ENCODE data around the gene GUSB. TPM values are rescaled to one million over a fixed set of nuclear protein-coding genes. Genes with fewer than 3 reads are reported as not detected.
"Not testable (repeated sequence)": the region's sequence is repeated elsewhere in the genome, so short reads cannot be mapped to it uniquely, and the experiment has no call there.

GUSB gene
- polyA plus RNA-seq (2013): 62.0 TPM

DNA sequence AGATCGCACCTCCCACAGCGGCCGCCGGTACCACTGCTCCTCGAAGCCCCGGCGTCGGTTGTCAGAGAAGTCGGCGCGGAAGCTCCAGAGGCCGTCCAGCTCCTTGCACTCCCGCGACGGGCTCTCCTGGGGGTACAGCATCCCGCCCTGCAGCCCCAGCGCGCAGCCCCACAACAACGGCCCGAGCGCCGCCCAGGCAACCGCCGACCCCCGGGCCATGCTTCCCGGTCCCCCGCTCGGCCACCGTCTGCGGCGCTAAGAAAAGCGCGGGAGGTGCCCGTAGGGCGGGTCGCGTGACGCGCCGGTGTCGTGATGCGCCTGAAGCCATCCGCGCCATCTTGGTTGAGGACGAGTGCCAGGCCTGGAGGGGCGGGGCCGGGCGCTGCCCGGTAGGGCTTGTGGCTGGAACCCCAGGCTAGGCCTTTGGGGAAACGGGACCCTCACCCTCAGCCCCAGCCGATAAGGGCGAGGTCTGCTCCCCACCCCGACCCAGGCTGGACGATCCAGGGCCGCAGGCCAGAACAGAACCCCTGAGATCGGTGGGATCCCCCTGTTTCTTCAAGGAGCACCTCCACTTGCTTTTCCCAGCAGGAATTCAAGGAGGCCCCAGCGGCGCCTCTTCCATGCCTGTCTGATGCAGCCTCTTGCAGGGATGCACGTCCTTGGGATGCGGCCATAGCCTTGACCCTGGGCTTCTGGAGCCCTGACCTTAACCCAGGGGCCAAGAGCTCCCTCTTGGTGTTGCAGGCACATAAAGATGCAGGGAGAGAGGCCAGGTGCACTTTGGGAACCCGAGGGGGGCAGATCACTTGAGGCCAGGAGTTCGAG, at the start of gene GUSB:
Gene GUSB, minus strand, starts transcription at position 249 of the 828 bp plus-strand sequence. Its CDS starts 30 bp downstream, at position 219.
- H3K9me3 ChIP-seq (ENCODE audit: control extremely low read depth in 1 of 5, control insufficient read depth in 4 of 5, insufficient read depth in 2 of 5, low read depth in 1 of 5, low read length in 4 of 5): no peaks in the 10 kb centered on the region
- peaks cover 0 to 21% (median 16%) of the 10 kb centered on the region in 4 experiments for H3K4me1 ChIP-seq (ENCODE audit: control extremely low read depth in 1 of 4, control insufficient read depth in 4 of 4, insufficient read depth in 4 of 4, low read length in 3 of 4)
- H3K27ac ChIP-seq (ENCODE audit: insufficient read depth in 1 of 2, low read depth in 1 of 2, low read length in 2 of 2, poor library complexity in 1 of 2, severe bottlenecking in 2 of 2): peak within 1 kb of the TSS; percentile 77 to 85
- no peaks in the 10 kb centered on the region for H3K27me3 ChIP-seq (replicated peaks in 2 of 5; ENCODE audit: control insufficient read depth in 4 of 5, insufficient read depth in 5 of 5, low read length in 4 of 5)
- peaks cover 0 to 13% (median 13%) of the 10 kb centered on the region in 4 experiments for H3K36me3 ChIP-seq (ENCODE audit: control insufficient read depth in 4 of 4, insufficient read depth in 4 of 4, low read length in 3 of 4)
- ChIA-PET CTCF (interaction anchor here (1.0 to 2.1 kb wide), 2 partner anchors 9 to 13 kb away, joined by 3 to 6 read pairs; no protein-coding TSS in a partner anchor), POLR2A (interaction anchor here (0.7 to 1.0 kb wide), 2 partner anchors 10 to 19 kb away, joined by 3 to 4 read pairs; no protein-coding TSS in a partner anchor)
- WGBS (ENCODE audit: insufficient coverage): 9% methylated on average over 42 of the region's 62 CpGs
- H3K4me3 ChIP-seq (ENCODE audit: control insufficient read depth in 1 of 7, extremely low read depth in 1 of 7, insufficient read depth in 4 of 7, low read depth in 2 of 7, low read length in 6 of 7): peak within 1 kb of the TSS; percentile 40 to 80 (median 78)
- DNase-seq: peak; percentile 87 to 94 (median 92)

DNA sequence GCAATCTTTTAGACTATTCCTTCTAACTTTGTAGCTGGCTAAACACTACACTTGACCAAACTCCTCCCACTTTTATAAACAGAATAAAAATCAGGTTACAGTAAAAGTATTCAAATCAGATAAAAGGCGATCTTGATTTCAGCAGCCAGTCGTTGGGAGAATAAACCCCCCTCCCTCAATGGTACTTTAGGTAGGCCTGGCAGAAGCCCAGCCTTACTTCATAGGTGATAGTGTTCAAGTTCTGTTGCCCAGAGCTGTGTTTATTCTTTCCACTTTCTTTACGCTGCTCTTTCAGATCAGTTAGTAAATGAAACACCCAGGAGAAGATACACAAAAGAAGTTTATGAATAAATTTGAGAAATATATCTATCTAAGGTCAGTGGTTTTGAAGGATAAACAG, 46.3 kb upstream of the GUSB start:
- DNase-seq; CTCF ChIA-PET; H3K27ac ChIP-seq (ENCODE audit: insufficient read depth in 1 of 2, low read depth in 1 of 2, low read length in 2 of 2, poor library complexity in 1 of 2, severe bottlenecking in 2 of 2); H3K9me3 ChIP-seq (ENCODE audit: control extremely low read depth in 1 of 5, control insufficient read depth in 4 of 5, insufficient read depth in 2 of 5, low read depth in 1 of 5, low read length in 4 of 5); H3K36me3 ChIP-seq (ENCODE audit: control insufficient read depth in 4 of 4, insufficient read depth in 4 of 4, low read length in 3 of 4); H3K27me3 ChIP-seq (replicated peaks in 2 of 5; ENCODE audit: control insufficient read depth in 4 of 5, insufficient read depth in 5 of 5, low read length in 4 of 5); POLR2A ChIA-PET; H3K4me1 ChIP-seq (ENCODE audit: control extremely low read depth in 1 of 4, control insufficient read depth in 4 of 4, insufficient read depth in 4 of 4, low read length in 3 of 4); H3K4me3 ChIP-seq (ENCODE audit: control insufficient read depth in 1 of 7, extremely low read depth in 1 of 7, insufficient read depth in 4 of 7, low read depth in 2 of 7, low read length in 6 of 7): not testable (repeated sequence)
- no CpG with 5 or more reads among the region's 3 CpGs for WGBS (ENCODE audit: insufficient coverage)

DNA sequence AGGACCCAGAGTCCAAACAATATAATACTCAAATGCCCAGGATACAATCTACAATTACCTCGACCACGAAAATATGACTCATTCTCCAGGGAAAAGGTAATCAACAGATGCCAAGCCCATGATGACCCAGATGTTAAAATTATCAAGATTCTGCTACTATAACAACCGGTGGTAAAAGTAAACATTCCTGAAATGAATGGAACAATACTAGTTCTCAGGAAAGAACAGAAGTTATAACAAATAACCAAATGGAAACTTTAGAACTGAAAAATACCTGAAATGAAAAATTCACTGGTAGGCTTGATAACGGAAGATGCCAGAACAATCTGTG, 34.1 kb upstream of the GUSB start:
- Histone ChIP-seq H3K4me1 (ENCODE audit: control extremely low read depth in 1 of 4, control insufficient read depth in 4 of 4, insufficient read depth in 4 of 4, low read length in 3 of 4) (no peaks in the 10 kb centered on the region), H3K4me3 (ENCODE audit: control insufficient read depth in 1 of 7, extremely low read depth in 1 of 7, insufficient read depth in 4 of 7, low read depth in 2 of 7, low read length in 6 of 7) (no peak overlapping the region), H3K27ac (ENCODE audit: insufficient read depth in 1 of 2, low read depth in 1 of 2, low read length in 2 of 2, poor library complexity in 1 of 2, severe bottlenecking in 2 of 2) (no peak overlapping the region), H3K27me3 (replicated peaks in 2 of 5; ENCODE audit: control insufficient read depth in 4 of 5, insufficient read depth in 5 of 5, low read length in 4 of 5) (no peaks in the 10 kb centered on the region), H3K36me3 (ENCODE audit: control insufficient read depth in 4 of 4, insufficient read depth in 4 of 4, low read length in 3 of 4) (no peaks in the 10 kb centered on the region), H3K9me3 (ENCODE audit: control extremely low read depth in 1 of 5, control insufficient read depth in 4 of 5, insufficient read depth in 2 of 5, low read depth in 1 of 5, low read length in 4 of 5) (no peaks in the 10 kb centered on the region)
- ChIA-PET POLR2A (no interaction called here), CTCF (no interaction called here)
- WGBS (ENCODE audit: insufficient coverage): 100% methylated on average over 1 of the region's 4 CpGs
- DNase-seq: peak in 2 of 3 donors; percentile 37 to 52

DNA sequence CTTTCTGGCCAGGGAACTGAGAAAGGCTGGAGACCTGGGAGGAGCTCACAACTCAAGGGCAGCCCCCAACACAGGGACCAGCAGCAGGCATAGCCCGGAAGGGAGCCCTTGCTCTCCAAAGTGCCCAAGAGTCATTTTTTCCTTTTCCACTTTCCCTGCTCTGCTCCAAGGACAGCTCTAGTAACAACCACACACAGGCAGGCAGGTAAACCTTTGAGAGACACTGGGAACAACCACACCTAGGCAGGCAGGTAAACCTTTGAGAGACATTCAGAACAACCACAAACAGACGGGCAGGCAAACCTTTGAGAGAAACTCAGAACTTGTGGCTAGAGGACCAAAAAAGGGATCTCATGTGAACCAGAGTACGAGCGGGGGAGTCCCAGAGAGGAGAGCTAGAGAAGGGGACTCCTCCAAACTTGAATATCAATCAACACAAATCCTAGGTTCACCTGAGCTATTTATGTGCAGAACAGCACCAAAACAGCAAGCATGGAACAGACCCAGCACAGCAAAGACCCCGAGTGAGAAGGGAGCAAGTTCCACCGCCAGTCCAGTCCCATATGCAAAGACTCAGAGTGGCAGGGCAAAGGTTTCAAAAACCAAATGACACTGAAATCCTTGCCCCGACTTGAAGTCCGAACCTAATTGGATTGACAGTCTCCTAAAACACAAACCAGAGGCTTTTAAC, 33.6 kb upstream of the GUSB start:
- Histone ChIP-seq H3K36me3 (ENCODE audit: control insufficient read depth in 4 of 4, insufficient read depth in 4 of 4, low read length in 3 of 4) (no peaks in the 10 kb centered on the region), H3K4me1 (ENCODE audit: control extremely low read depth in 1 of 4, control insufficient read depth in 4 of 4, insufficient read depth in 4 of 4, low read length in 3 of 4) (no peaks in the 10 kb centered on the region), H3K4me3 (ENCODE audit: control insufficient read depth in 1 of 7, extremely low read depth in 1 of 7, insufficient read depth in 4 of 7, low read depth in 2 of 7, low read length in 6 of 7) (no peak overlapping the region), H3K9me3 (ENCODE audit: control extremely low read depth in 1 of 5, control insufficient read depth in 4 of 5, insufficient read depth in 2 of 5, low read depth in 1 of 5, low read length in 4 of 5) (no peaks in the 10 kb centered on the region), H3K27ac (ENCODE audit: insufficient read depth in 1 of 2, low read depth in 1 of 2, low read length in 2 of 2, poor library complexity in 1 of 2, severe bottlenecking in 2 of 2) (no peak overlapping the region), H3K27me3 (replicated peaks in 2 of 5; ENCODE audit: control insufficient read depth in 4 of 5, insufficient read depth in 5 of 5, low read length in 4 of 5) (no peaks in the 10 kb centered on the region)
- ChIA-PET CTCF (interaction anchor here (0.9 to 1.4 kb wide), 2 partner anchors 9 to 15 kb away, joined by 3 to 6 read pairs; no protein-coding TSS in a partner anchor), POLR2A (no interaction called here)
- 96% methylated on average over 6 of the region's 8 CpGs for WGBS (ENCODE audit: insufficient coverage)
- DNase-seq: no peak

DNA sequence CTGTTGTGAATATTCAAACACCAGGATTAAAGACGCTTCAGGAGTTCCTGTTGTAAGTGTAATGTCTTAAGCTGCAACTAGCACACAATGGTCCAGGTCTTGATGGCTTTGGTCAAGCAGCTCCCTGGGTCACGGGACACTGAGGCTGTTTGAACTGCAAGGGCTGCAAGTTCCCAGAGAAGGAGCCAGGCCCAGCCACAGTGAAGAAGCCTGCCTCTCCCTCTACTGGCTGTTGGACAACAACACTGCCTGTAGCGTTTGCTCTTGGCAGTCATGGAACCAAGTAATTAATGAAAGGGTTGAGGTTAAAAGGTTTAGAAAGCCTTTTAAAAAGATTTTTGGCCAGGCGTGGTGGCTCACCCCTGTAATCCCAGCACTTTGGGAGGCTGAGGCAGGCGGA, 31.9 kb upstream of the GUSB start:
- Histone ChIP-seq H3K36me3 (ENCODE audit: control insufficient read depth in 4 of 4, insufficient read depth in 4 of 4, low read length in 3 of 4) (no peaks in the 10 kb centered on the region), H3K27ac (ENCODE audit: insufficient read depth in 1 of 2, low read depth in 1 of 2, low read length in 2 of 2, poor library complexity in 1 of 2, severe bottlenecking in 2 of 2) (no peak overlapping the region), H3K4me3 (ENCODE audit: control insufficient read depth in 1 of 7, extremely low read depth in 1 of 7, insufficient read depth in 4 of 7, low read depth in 2 of 7, low read length in 6 of 7) (no peak overlapping the region), H3K27me3 (replicated peaks in 2 of 5; ENCODE audit: control insufficient read depth in 4 of 5, insufficient read depth in 5 of 5, low read length in 4 of 5) (no peaks in the 10 kb centered on the region), H3K9me3 (ENCODE audit: control extremely low read depth in 1 of 5, control insufficient read depth in 4 of 5, insufficient read depth in 2 of 5, low read depth in 1 of 5, low read length in 4 of 5) (no peaks in the 10 kb centered on the region), H3K4me1 (ENCODE audit: control extremely low read depth in 1 of 4, control insufficient read depth in 4 of 4, insufficient read depth in 4 of 4, low read length in 3 of 4) (no peaks in the 10 kb centered on the region)
- 93% methylated on average over 3 of the region's 5 CpGs for WGBS (ENCODE audit: insufficient coverage)
- POLR2A ChIA-PET: no interaction called here
- CTCF ChIA-PET: interaction anchor here (1.0 to 1.4 kb wide), 3 partner anchors 16 to 241 kb away, joined by 3 to 6 read pairs (median 3); no protein-coding TSS in a partner anchor
- peak; percentile 2 to 52 (median 42) for DNase-seq

DNA sequence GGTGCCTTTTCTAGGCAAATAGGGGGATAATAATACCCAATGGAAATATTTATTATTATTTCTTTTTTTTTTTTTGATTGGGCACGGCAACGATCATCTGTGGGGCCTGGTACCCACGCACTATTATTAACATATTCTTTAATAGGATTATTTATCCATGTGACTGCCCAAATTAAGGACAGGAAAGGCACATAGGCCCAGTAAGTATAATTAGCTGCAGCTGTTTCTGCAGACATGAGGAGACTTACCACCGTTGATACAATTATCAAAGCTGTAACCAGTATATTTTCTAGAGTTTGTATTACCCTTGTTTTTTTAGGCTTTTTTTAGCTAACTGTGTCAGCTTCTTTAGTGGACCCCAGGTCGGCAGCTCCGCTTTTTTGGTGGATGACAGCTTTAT, 25.2 kb upstream of the GUSB start:
- Histone ChIP-seq H3K4me1 (ENCODE audit: control extremely low read depth in 1 of 4, control insufficient read depth in 4 of 4, insufficient read depth in 4 of 4, low read length in 3 of 4) (no peaks in the 10 kb centered on the region), H3K4me3 (ENCODE audit: control insufficient read depth in 1 of 7, extremely low read depth in 1 of 7, insufficient read depth in 4 of 7, low read depth in 2 of 7, low read length in 6 of 7) (no peak overlapping the region), H3K9me3 (ENCODE audit: control extremely low read depth in 1 of 5, control insufficient read depth in 4 of 5, insufficient read depth in 2 of 5, low read depth in 1 of 5, low read length in 4 of 5) (no peaks in the 10 kb centered on the region), H3K36me3 (ENCODE audit: control insufficient read depth in 4 of 4, insufficient read depth in 4 of 4, low read length in 3 of 4) (peaks cover 0 to 3% (median 0%) of the 10 kb centered on the region in 4 experiments), H3K27ac (ENCODE audit: insufficient read depth in 1 of 2, low read depth in 1 of 2, low read length in 2 of 2, poor library complexity in 1 of 2, severe bottlenecking in 2 of 2) (no peak overlapping the region), H3K27me3 (replicated peaks in 2 of 5; ENCODE audit: control insufficient read depth in 4 of 5, insufficient read depth in 5 of 5, low read length in 4 of 5) (no peaks in the 10 kb centered on the region)
- 100% methylated on average over 1 of the region's 6 CpGs for WGBS (ENCODE audit: insufficient coverage)
- ChIA-PET POLR2A (no interaction called here), CTCF (interaction anchor here (1.1 kb wide), 1 partner anchor 8 kb away, joined by 3 read pairs; no protein-coding TSS in a partner anchor)
- no peak for DNase-seq

Measured in common myeloid progenitor, CD34-positive (primary cell).